HepG2 (cell line): Measurements from ENCODE around the gene ZBTB20. TPM values are rescaled to one million over a fixed set of nuclear protein-coding genes. Genes with fewer than 3 reads are reported as not detected.

Source experiments
- ARID2 ChIP-seq: sonication (generic); formaldehyde crosslinking; IDR thresholded peaks from 2 replicates; pipeline ENCODE4 v1.8.1; 2022; ENCODE audit warnings: mild to moderate bottlenecking, missing genetic modification reagents, borderline replicate concordance
- GABPB1 ChIP-seq: IDR thresholded peaks from 2 replicates; pipeline ENCODE4 v1.6.1; 2016; ENCODE audit warnings: mild to moderate bottlenecking, missing genetic modification reagents, moderate library complexity, missing compliant biosample characterization
- KDM1A ChIP-seq: IDR thresholded peaks from 2 replicates; pipeline ENCODE4 v1.6.1; 2016; ENCODE audit warnings: missing compliant biosample characterization
- MEIS2 ChIP-seq: sonication (generic); formaldehyde crosslinking; IDR thresholded peaks from 2 replicates; pipeline ENCODE4 v1.9.0; 2021; ENCODE audit warnings: mild to moderate bottlenecking, missing genetic modification reagents
- PRDM10 ChIP-seq: sonication (generic); formaldehyde crosslinking; IDR thresholded peaks from 2 replicates; pipeline ENCODE4 v1.4.0; 2020; ENCODE audit warnings: low read depth, missing genetic modification reagents
- RCOR2 ChIP-seq: IDR thresholded peaks from 2 replicates; pipeline ENCODE4 v1.6.1; 2016; ENCODE audit warnings: missing biosample characterization, missing genetic modification reagents
- ZFAT ChIP-seq: sonication (generic); formaldehyde crosslinking; conservative IDR thresholded peaks from 2 replicates; pipeline ENCODE4 v1.8.1; 2023; ENCODE audit warnings: missing genetic modification reagents, inconsistent platforms
- ZGPAT ChIP-seq: IDR thresholded peaks from 2 replicates; pipeline ENCODE4 v1.6.1; 2016; ENCODE audit warnings: mild to moderate bottlenecking
- ZHX2 ChIP-seq, 2 experiments: sonication (generic) in 1 of 2; formaldehyde crosslinking in 1 of 2; IDR thresholded peaks; 2 replicates each; pipeline versions ENCODE4 v1.6.1 to v1.9.0; 2014 to 2022; ENCODE audit warnings: antibody characterized with exemption in 1 of 2, borderline replicate concordance in 1 of 2, inconsistent platforms in 1 of 2, low read depth in 1 of 2, missing genetic modification reagents in 1 of 2
- polyA plus RNA-seq, 8 experiments: library from polyadenylated mRNA; depleted of rRNA in 3 of 8; stranded (reverse) in 7 of 8; unstranded in 1 of 8; fragments of >200 nt; fragmentation: Illumina TruSeq in 4 of 8; extraction: Trizol in 4 of 8; gene quantifications; 2 replicates each; pipeline versions ENCODE4 v1.2.1 to v1.2.3, GENCODE V29; 2011 to 2016; ENCODE audit warnings: low read depth in 4 of 8, missing spikeins in 1 of 8, mixed read lengths in 1 of 8; ENCODE audit not compliant: insufficient read depth in 1 of 8
- total RNA-seq, 5 experiments: library from RNA; depleted of rRNA; stranded (reverse); fragments of >200 nt; fragmentation: Illumina TruSeq; extraction: Trizol; gene quantifications; 2 replicates each; pipeline ENCODE4 v1.2.3, GENCODE V29; 2016; ENCODE audit warnings: low read depth in 1 of 5

ZBTB20 gene
- total and polyA plus RNA-seq, 2 of the 13 experiments (the other 11 are each of a cell fraction or from before 2014, with no cell fraction given) = 1.9 to 8.8 TPM

- TF ChIP-seq ZHX2 (IDR thresholded peaks at IDR 0.05; ENCODE audit: low read depth) = no peak
- no peak for TF ChIP-seq ZHX2 (CRISPR knock-in tag; IDR thresholded peaks at IDR 0.05; ENCODE audit: borderline replicate concordance)
- no peak for TF ChIP-seq GABPB1 (CRISPR knock-in tag)
- no peak for TF ChIP-seq MEIS2 (CRISPR knock-in tag)
- TF ChIP-seq KDM1A (CRISPR knock-in tag) = no peak
- no peak for TF ChIP-seq RCOR2 (CRISPR knock-in tag)
- TF ChIP-seq ZGPAT = no peak
- no peak for TF ChIP-seq ARID2 (CRISPR knock-in tag)
- no peak for TF ChIP-seq ZFAT
- TF ChIP-seq PRDM10 = no peak
These were observed 537.0 kb downstream of the ZBTB20 start (continued) for GRCh38 chr3:114609973-114610630.
